GM23248 (cell line): ENCODE results near the gene PHRF1.

ENCODE experiments used
- EZH2 ChIP-seq: fragments of 200-600 bp; sonication (generic); IDR thresholded peaks from 2 replicates; pipeline ENCODE4 v1.6.1; 2018; ENCODE audit warnings: antibody characterized with exemption, mild to moderate bottlenecking; ENCODE audit not compliant: insufficient read depth, poor library complexity, severe bottlenecking
- EZH2phosphoT487 ChIP-seq: fragments of 200-600 bp; sonication (generic); IDR thresholded peaks from 2 replicates; pipeline ENCODE4 v1.6.1; 2018; ENCODE audit warnings: antibody characterized with exemption, moderate library complexity, mild to moderate bottlenecking, low read depth; ENCODE audit not compliant: insufficient read depth

DNA sequence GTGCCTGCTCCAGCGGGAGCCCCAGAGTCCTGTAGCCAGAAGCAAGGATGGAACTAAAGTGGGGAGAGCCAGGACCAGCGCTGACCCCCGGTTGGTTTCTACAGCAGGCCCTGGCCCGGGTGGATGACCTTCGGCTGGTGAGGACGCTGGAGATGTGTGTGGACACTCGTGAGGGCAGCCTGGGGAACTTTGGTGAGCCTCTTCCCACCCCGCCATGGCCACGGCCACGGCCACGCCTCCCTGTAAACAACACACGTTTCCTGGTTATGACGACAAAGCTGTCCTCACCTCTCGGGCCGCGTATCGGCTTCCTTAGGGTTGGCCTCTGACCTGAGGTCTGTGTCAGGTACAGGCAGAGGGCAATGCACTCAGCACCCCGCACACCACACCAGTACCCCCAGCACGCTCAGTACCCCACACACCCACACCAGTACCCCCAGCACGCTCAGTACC lies 34.8 kb upstream of the PHRF1 start:
- no peak for TF ChIP-seq EZH2
- TF ChIP-seq EZH2phosphoT487: no peak
